Nephron (organoid): Measurements from ENCODE around the gene SLC46A2.

Experiments
- H3K27ac Mint-ChIP-seq, 3 experiments: 2 replicates each; pipeline ENCODE4 v1.8.0; 2020; ENCODE audit warnings: mixed read lengths in 3 of 3, mild to moderate bottlenecking in 2 of 3, moderate library complexity in 1 of 3
- H3K27me3 Mint-ChIP-seq: 2 replicates; pipeline ENCODE4 v1.8.0; 2021; ENCODE audit warnings: low read depth, mild to moderate bottlenecking, moderate library complexity, mixed read lengths
- H3K36me3 Mint-ChIP-seq: 2 replicates; pipeline ENCODE4 v1.8.0; 2020; ENCODE audit warnings: low read depth, mixed read lengths
- H3K4me1 Mint-ChIP-seq: 2 replicates; pipeline ENCODE4 v1.8.0; 2020; ENCODE audit warnings: mixed read lengths
- H3K4me3 Mint-ChIP-seq, 3 experiments: 2 replicates each; pipeline ENCODE4 v1.8.0; 2020; ENCODE audit warnings: mild to moderate bottlenecking in 3 of 3, mixed read lengths in 3 of 3, moderate library complexity in 2 of 3
- H3K9me3 Mint-ChIP-seq: 2 replicates; pipeline ENCODE4 v1.8.0; 2020; ENCODE audit warnings: mixed read lengths
- CTCF ChIP-seq, 3 experiments: fragments of 200-600 bp; sonication (generic); IDR thresholded peaks; one replicate each; pipeline ENCODE4 v1.5.0; 2021; ENCODE audit warnings: antibody characterized with exemption in 3 of 3; ENCODE audit not compliant: unreplicated experiment in 3 of 3

The SLC46A2 gene

GRCh38 chr9:112890106-112891081, at the start of gene SLC46A2:
Gene SLC46A2, minus strand, starts transcription at chr9:112890876. Its CDS starts 195 bp downstream, at chr9:112890681.
- no peaks in the 10 kb centered on the region for H3K36me3 Mint-ChIP-seq
- peaks cover 43% of the 10 kb centered on the region for H3K27me3 Mint-ChIP-seq
- no peak for TF ChIP-seq CTCF (IDR thresholded peaks at IDR 0.05; ENCODE audit: unreplicated experiment in 3 of 3)
- no peak within 1 kb of the TSS for H3K27ac Mint-ChIP-seq
- H3K4me3 Mint-ChIP-seq: peak within 1 kb of the TSS; percentile 73 to 76 (median 74)
- no peaks in the 10 kb centered on the region for H3K4me1 Mint-ChIP-seq
- H3K9me3 Mint-ChIP-seq: no peaks in the 10 kb centered on the region

GRCh38 chr9:112939418-112939817, 48.7 kb upstream of the SLC46A2 start:
- no peaks in the 10 kb centered on the region for H3K4me1 Mint-ChIP-seq
- peaks cover 5% of the 10 kb centered on the region for H3K9me3 Mint-ChIP-seq
- TF ChIP-seq CTCF (IDR thresholded peaks at IDR 0.05; ENCODE audit: unreplicated experiment in 3 of 3): no peak
- H3K4me3 Mint-ChIP-seq: no peak overlapping the region
- H3K27ac Mint-ChIP-seq: no peak overlapping the region
- peaks cover 37% of the 10 kb centered on the region for H3K27me3 Mint-ChIP-seq
- H3K36me3 Mint-ChIP-seq: no peaks in the 10 kb centered on the region

- Mint-ChIP-seq H3K36me3 (no peaks in the 10 kb centered on the region), H3K4me3 (no peak overlapping the region), H3K27ac (no peak overlapping the region), H3K4me1 (no peaks in the 10 kb centered on the region), H3K9me3 (no peaks in the 10 kb centered on the region), H3K27me3 (peaks cover 43% of the 10 kb centered on the region)
- TF ChIP-seq CTCF (IDR thresholded peaks at IDR 0.05; ENCODE audit: unreplicated experiment in 3 of 3): no peak
Measured at GRCh38 chr9:112933696-112934095, 43.0 kb upstream of the SLC46A2 start.

- TF ChIP-seq CTCF (IDR thresholded peaks at IDR 0.05; ENCODE audit: unreplicated experiment in 3 of 3): peak; percentile 21 to 48 (median 46)
- Mint-ChIP-seq H3K9me3 (no peaks in the 10 kb centered on the region), H3K36me3 (no peaks in the 10 kb centered on the region), H3K4me3 (no peak overlapping the region), H3K4me1 (no peaks in the 10 kb centered on the region), H3K27me3 (peaks cover 23% of the 10 kb centered on the region), H3K27ac (no peak overlapping the region)
Measured at GRCh38 chr9:112925058-112925641, 34.5 kb upstream of the SLC46A2 start.

- Mint-ChIP-seq H3K36me3 (no peaks in the 10 kb centered on the region), H3K4me1 (no peaks in the 10 kb centered on the region), H3K27ac (no peak overlapping the region), H3K4me3 (no peak overlapping the region), H3K9me3 (no peaks in the 10 kb centered on the region), H3K27me3 (peaks cover 27% of the 10 kb centered on the region)
- TF ChIP-seq CTCF (IDR thresholded peaks at IDR 0.05; ENCODE audit: unreplicated experiment in 3 of 3): peak; percentile 40 to 59 (median 54)
Measured at GRCh38 chr9:112921549-112921948, 30.9 kb upstream of the SLC46A2 start.
